Hindlimb muscle (tissue), 1 donor: ENCODE data around the gene BAIAP3. TPM values are rescaled to one million over a fixed set of nuclear protein-coding genes. Genes with fewer than 3 reads are reported as not detected.
A peak's percentile ranks its signal among the peaks of the same experiment; 100 is the strongest.

ENCODE experiments used
- DNase-seq: peaks from one replicate; pipeline ENCODE4 v3.0.0-alpha.2; 2013
- polyA plus RNA-seq: library from polyadenylated mRNA; unstranded; fragments of 120-200 nt; gene quantifications from one replicate; pipeline ENCODE4 v1.2.1, GENCODE V29; 2013; ENCODE audit not compliant: insufficient read length

Gene BAIAP3
- polyA plus RNA-seq, 1 donor = 0.72 TPM

GRCh38 chr16:1335211-1335971 lies 1.9 kb downstream of the BAIAP3 start:
- DNase-seq = no peak

GRCh38 chr16:1335996-1336395 lies 2.6 kb downstream of the BAIAP3 start:
- DNase-seq = no peak

- no peak for DNase-seq
These were observed 3.2 kb downstream of the BAIAP3 start for GRCh38 chr16:1336619-1337018.

- no peak for DNase-seq
These were observed 4.0 kb downstream of the BAIAP3 start for GRCh38 chr16:1337486-1337885.

- no peak for DNase-seq
These were observed 4.8 kb downstream of the BAIAP3 start for GRCh38 chr16:1338119-1338730.

- no peak for DNase-seq
These were observed 5.6 kb downstream of the BAIAP3 start for GRCh38 chr16:1338855-1339675.

- no peak for DNase-seq
These were observed 7.5 kb downstream of the BAIAP3 start for GRCh38 chr16:1340730-1341494.

GRCh38 chr16:1341495-1342420 lies 8.3 kb downstream of the BAIAP3 start:
- no peak for DNase-seq

GRCh38 chr16:1342526-1343427 lies 9.3 kb downstream of the BAIAP3 start:
- DNase-seq = peak; percentile 57

GRCh38 chr16:1343428-1344242 lies 10.2 kb downstream of the BAIAP3 start:
- DNase-seq = no peak

- DNase-seq = no peak
These were observed 11.1 kb downstream of the BAIAP3 start for GRCh38 chr16:1344499-1344898.

GRCh38 chr16:1345087-1345486 lies 11.6 kb downstream of the BAIAP3 start:
- no peak for DNase-seq

- DNase-seq = no peak
These were observed 12.4 kb downstream of the BAIAP3 start for GRCh38 chr16:1345651-1346421.

- no peak for DNase-seq
These were observed 13.2 kb downstream of the BAIAP3 start for GRCh38 chr16:1346422-1347285.

GRCh38 chr16:1347286-1347855 lies 13.9 kb downstream of the BAIAP3 start:
- no peak for DNase-seq

GRCh38 chr16:1347962-1348361 lies 14.5 kb downstream of the BAIAP3 start:
- no peak for DNase-seq

- DNase-seq = no peak
These were observed 15.0 kb downstream of the BAIAP3 start for GRCh38 chr16:1348441-1348840.
